Activated CD8-positive, alpha-beta memory T cell treated with anti-CD3 and anti-CD28 coated beads for 48 hours (primary cell): ENCODE measurements around the gene COL23A1.

Experiments used
- DNase-seq, 3 experiments: peaks; one replicate each; pipeline ENCODE4 v3.0.0-alpha.2; 2020; ENCODE audit warnings: low read depth in 2 of 3, low spot score in 2 of 3

COL23A1 gene

DNA sequence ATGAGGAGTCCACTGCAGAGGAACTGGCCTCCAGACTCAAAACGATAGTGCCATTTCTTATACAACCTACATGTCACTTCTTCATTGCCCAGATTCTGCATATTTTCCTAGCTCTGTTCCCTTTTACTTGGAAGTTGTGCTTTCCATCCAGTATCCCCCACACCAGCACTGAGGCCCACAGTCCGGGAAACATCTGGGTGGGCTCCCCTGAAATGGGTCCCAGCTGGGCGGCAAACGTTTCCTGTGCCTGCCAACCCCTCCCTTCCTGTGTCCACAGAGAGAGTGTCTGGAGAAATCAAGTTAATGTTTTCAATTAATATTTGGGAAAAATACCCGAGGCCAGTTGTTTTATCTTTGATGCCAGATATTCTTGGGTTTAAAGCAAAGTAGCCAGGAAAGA lies 111.8 kb downstream of the COL23A1 start:
- no peak for DNase-seq

DNA sequence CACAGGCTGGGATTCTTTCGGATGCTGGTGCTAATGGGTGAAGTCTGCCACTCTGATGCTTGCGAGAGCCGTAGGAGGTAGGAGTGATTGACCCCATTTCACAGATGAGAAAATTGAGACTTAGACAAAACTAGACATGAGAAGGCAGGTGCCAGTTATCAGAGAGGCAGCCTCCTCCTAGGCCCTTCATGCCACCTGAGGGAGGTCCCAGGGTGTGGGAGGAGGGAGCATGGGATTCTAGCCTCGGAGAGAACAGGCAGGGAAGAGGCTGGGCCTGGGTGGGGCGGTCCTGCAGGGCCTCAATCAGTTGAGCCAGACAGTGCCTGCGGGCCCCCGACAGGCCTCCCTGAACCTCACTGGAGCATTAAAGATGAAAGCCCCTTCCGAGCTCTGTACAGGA lies 112.4 kb downstream of the COL23A1 start:
- no peak for DNase-seq

DNA sequence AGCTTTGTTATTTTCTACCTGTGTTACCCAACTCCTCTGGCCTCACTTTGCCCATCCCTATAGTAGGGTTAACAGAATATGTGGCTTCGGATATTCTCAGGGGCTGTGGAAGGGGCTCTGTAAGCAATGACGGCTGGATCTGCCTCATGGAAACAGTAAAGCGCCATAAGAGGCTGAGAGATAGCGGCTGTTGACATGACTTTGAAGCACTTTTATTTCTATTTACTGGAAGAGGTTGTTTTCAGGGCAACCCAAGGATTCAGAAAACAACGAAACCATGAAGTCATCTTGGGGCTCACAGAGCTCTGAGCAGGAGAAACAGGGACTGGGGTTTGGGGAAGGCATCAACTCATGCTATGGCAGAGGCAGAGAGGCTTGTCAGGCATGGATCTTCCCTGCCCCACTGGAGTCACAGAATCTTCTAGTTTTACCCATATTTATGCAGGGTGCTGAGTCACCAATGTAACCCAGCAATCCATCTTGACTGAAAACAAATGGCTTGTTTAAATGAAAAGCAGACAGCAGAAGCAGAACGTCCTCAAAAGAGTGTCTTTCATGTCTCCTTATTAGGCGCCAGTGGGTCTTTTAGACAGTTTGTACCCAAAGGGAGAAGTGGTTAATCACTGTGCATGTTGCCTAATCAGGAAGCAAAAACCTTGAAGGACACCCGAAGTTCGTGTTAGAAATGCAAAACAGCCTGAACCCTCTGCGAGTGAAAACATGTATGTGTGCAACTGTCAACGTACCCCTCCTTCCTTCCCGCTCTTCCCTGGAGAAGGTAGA lies 113.0 kb downstream of the COL23A1 start:
- DNase-seq = no peak

DNA sequence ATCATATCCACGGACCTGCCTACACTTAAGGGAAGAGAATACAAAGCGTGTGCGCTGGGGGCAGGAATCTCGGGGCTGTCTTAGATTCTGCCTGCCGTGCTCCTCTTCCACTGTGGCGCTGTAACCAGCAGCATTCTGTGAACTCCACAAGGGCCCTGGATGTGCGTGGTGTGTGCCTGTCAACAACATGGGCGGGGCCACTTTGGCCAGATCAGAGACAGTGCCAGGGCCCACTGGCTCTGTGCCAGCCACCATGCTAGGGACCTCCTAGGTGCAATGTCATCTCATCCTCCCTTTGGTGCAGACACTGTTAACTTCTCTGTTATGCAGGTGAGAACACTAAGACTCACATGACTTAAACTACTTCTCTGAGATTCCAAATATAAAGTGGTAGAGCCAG lies 113.7 kb downstream of the COL23A1 start:
- DNase-seq = no peak

DNA sequence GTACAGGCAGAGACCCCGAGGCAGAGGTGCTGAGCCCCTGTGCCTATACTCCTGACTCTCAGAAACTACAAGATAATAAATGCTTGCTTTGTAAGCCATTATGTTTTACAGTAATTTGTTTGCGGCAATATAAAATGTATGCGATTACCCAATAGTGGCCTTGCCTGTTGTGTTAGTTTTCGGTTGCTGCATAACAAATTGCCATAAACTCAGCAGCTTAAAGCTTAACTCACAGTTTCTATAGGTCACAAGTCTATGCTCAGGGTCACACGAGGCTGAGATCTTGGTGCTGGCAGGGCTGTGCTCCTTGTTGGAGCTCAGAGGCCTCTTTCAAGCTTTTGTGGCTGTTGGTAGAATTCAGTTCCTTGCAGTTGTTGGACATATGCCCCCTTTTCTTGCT lies 114.8 kb downstream of the COL23A1 start:
- DNase-seq = no peak

DNA sequence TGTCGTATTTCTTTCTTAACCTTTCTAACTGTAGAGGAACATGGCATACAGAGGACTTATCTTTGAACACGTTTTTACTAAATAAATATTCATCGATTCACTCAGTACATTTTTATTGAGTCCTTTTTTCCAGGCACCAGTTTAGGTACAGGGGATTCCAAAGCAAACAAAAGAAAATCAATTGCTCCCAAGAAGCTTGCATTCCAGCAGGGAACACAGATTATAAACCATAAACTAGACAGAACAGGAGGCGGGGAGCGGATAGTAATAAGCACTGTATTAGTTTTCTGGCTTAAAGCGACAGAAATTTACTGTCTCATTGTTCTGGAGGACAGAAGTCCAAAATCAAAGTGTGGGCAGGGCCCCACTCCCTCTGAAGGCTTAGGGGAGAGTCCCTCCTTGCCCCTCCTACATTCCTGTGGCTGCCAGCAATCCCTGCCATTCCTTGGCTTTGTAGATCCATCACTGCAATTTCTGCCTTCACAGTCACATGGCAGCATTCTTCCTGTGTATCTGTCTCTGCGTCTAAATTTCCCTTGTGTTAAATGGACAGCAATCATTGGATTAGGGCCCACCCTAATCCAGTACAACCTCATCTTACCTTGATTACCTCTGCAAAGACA lies 115.5 kb downstream of the COL23A1 start:
- no peak for DNase-seq

DNA sequence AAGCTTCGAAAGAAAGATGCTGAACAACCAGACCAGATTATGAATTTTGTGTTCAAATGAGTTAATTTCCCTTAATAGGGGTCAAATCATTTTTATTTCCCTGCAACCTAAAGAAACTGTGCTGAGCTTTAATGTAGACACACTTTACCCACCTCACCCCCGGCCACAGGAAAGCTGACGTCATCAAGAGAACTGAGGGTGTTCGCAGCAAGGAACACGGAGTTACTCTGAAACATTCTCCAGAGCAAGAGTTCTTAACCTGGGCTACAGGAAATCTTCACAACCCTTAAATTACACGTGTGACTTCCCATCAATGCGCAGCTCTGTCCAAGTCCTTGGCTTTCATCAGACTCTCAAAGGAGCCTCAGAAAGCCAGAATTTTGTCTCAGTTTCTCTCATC lies 116.3 kb downstream of the COL23A1 start:
- DNase-seq = no peak

DNA sequence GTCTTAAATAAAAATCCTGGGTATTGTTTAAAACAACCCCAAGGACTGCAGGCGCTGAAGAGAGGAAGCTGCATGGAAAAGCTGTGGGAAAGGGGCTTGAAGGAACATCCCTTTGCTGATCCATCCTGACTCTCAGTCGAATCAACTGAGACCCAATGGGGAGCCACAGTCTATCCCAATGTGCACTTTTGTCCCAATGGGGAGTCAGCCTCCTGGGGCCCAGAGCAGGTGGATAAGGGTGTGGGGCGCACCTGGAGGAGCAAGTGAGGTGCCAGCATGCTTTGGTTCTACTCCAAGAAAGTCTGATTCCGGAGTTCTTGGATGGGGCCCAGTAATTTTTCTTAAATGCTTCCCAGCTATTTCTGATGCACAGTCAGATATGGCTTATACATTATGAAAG lies 118.1 kb downstream of the COL23A1 start:
- no peak for DNase-seq

DNA sequence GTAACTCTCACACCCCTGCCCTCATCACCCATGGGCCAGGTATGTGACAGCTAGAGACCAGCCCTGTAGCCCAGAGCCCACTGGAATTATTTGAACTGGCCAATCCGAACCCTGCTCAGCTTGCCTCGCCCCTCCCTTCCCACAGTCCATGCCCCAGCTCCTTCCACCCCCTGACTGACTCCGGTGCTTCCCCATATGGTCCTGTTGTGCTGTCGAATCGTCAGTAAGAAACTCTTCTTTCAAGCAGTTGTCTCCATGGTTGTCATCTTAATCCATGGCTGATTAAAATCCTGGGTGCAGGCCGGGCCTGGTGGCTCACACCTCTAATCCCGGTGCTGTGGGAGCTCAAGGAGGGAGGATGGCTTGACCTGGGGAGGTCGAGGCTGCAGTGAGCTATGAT lies 118.5 kb downstream of the COL23A1 start:
- DNase-seq = no peak

DNA sequence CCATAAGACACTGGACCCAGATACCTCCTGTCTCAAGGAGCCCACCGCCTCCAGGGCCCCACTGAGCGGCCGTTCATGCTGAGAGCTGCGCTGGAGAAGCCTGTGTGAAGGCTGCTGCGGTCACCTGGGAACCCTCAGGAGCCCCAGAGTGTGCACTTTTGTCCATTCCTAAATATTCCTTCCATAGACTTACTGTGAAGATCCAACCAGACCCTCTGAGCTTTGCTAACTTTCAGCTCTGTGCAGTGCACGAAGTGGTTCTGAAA lies 119.5 kb downstream of the COL23A1 start:
- DNase-seq = no peak

DNA sequence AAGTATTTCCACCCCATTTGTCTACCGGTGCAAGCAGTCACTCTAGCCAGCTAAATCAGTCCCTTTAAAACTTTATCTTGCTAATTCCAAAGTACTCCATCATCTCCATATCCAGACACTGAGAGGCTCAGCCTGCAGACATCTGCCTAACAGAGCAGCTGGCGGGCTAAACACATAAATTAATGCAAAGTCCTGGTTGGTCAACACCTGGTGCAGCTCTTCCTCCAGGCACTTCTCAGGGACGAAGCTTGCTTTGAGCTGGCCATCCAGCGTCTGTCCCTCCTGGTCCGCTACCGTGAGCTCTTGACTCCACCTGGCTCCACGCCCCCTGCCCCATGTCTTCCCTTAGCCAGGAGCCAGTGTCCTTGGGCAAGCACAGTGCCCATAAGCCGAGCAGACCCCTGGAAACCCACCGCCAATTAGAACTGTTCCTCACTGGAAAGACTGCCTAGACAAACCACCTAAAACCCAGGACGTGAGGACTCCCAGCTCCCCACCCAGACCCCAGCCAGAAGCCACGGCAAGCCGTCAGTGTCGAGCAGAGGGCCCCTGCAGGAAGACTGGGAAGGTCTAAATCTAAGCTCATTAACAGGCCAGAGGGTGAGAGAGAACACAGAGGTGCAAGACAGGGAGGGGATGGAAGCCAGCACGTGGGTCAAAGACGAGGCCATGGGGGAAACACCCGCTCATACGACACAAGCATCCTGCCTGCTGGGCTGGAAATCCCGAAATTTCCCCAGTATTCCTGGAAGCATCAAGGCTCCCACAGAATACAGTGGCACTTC lies 120.0 kb downstream of the COL23A1 start:
- no peak for DNase-seq

DNA sequence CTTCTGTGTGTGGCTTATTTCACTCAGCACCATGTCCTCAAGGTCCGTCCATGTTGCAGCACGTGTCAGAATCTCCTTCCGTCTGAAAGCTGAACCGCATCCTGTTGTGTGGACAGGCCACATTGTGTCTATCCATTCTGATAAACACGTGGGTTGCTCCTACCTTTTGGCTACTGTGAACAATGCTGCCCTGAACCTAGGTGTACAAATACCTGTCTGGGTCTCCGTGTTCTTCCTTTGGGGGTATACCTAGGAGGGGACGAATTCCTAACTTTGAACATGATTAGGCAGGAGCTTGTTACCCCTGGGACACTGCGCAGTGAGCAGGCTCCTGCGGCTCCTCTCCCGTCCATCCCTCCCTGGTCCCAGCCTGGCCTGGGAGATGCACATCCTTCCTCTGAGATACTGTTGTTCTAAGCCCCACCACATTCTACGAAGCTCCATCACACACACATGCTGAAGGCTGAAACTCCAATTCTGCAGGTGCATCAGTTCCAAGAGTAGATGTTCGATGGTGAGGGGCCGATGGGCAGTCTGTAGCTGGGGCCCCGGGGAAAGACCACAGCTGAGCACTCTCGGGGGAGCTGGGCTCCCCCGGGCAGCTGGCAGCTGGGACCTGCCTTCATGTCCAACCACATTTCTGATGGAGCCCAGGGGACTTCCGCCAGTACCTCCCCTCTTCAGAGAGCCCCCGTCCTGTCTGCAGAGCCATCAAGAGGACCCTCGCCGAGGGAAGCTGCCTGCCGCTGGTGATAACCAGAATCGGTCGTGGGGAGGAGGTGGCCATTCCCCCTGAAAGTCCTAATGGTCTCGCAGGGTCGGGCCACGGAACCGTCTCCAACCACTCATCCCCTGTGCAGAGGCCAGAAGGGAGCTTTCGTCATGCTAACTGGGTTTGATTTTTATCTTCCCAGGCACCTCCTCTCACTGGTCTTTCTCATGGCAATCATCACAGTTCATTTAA lies 120.9 kb downstream of the COL23A1 start:
- no peak for DNase-seq

DNA sequence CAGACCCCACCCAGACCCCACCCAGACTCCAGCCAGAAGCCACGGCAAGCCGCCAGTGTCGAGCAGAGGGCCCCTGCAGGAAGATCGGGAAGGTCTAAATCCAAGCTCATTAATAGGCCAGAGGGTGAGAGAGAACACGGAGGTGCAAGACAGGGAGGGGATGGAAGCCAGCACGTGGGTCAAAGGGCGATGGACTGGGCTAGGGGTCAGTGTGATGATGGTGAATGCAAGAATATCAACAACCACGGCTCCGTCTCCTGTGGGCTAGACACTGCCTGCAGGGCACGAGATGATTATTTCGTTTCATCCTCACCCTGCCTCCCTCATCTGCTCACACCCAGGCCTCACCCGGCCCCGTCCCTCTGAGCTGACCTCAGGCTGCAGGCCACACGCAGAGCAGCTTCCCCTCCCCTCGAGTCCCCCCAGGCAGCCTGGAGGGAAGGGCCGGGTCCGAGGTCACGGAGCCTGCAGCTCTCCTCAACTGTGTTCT lies 122.0 kb downstream of the COL23A1 start:
- no peak for DNase-seq

DNA sequence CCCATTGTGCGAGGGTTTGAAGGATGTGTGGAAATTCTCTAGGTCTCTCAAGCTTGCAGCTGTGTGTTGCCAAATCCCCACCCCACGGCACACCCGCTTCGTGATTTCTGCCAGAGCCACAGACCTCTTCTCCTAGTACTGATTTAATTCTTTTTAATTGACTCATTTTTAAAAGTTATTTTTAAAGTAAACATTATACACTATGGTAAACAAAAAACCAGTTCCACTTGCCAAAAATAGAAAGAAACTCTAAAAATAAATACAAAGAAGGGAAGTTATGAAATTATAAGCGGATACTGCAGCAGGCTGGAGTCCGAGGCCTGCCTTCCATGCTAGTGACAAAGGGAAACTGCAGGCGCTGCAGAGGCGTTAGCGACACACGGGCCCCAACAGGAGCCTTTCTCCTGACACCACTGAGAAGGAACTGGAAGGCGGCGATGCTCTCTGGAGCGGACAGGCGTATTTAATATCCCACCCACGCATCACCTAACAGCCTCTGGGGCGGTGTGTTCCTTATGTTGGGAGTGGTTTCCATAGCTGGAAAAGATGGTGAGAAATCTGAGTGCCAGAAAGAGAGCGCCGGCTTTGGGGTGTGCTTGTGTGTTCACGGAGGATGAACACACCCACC lies 122.5 kb downstream of the COL23A1 start:
- no peak for DNase-seq

DNA sequence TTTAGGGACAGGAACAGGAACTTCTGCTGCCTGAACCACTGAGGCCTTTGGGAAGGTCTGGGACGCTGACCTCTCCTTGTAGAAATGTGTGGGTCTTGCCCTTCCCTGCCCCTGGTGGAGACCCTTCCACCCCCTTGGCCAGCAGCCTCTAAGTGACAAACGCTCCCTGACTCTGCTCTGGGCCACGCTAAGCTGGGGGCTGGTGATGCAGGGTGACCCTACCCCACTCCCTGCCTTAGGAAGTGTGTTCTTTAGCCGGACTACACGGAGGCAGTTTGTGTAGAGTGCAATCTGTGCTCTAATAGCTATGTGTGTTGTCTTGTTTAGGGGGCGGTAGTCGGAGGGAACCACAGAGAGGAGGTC lies 123.0 kb downstream of the COL23A1 start:
- no peak for DNase-seq

DNA sequence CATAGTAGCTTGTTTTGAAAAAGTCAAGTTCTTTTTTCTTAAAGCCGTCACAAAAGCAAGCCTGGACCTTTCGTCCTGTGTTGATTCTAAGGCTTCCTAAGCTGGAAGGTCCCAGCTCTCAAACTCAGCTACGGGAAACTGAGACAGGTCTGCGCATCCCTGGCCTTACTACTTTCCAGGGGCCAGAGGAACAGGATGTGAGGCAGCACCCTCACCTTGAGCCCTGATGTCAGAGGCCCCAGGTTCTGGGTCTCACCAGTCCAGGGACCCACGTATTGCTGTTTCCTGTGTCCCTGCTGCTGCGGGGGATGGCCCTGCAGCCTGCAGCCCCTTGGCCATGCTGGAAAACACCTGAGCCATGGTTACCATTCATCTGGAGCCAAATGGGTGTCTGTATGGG lies 123.9 kb downstream of the COL23A1 start:
- no peak for DNase-seq

DNA sequence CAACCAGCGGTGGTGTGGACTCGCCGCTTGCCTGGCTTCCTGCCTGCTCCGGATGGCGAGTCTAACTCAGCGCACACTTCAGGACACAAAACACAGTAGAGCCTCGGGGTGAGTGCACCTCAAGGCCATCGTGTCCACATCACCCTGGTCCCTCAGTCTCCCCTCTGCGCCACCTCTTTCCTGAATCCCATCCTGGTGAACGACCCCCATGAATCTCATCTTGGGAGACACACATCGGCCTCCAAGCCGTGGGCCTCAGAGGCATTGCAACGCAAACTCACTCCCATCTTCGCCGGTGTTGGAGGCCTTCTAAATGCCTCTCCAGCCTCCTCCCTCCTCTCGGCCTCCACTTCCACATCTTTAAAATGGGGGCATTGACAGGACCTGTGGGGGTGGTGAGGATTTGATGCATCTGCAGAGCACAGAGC lies 124.3 kb downstream of the COL23A1 start:
- no peak for DNase-seq

DNA sequence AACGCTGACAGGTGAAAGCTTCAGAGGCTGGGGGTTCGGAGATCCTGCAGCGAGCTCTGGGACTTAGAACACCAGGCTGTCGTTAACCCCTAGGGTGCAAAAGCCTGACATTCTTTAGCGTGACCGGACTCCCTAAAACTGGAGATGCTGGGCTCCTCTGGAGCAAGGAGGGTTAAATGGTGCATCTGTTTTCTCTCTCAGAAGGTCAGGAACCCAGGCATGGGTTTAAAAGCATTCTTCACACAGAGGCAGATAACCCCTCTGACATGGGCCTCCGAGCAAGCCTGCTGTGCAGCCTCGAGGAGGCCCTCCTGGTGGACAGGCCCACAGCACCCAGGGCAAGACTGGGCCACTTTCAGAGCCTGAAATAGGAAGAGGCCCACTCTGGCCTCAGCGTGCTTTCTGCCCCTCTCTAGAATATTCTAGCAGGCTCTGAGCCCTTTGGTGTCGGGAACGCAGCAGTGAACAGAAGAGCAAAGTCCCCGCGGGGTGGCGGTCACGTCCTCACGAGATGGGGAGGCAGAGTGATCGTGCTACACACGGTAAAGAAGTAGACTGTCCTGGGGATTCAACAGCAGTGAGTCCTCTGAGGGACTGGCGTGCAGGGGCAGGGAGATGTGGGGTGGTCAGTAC lies 124.8 kb downstream of the COL23A1 start:
- DNase-seq = no peak

DNA sequence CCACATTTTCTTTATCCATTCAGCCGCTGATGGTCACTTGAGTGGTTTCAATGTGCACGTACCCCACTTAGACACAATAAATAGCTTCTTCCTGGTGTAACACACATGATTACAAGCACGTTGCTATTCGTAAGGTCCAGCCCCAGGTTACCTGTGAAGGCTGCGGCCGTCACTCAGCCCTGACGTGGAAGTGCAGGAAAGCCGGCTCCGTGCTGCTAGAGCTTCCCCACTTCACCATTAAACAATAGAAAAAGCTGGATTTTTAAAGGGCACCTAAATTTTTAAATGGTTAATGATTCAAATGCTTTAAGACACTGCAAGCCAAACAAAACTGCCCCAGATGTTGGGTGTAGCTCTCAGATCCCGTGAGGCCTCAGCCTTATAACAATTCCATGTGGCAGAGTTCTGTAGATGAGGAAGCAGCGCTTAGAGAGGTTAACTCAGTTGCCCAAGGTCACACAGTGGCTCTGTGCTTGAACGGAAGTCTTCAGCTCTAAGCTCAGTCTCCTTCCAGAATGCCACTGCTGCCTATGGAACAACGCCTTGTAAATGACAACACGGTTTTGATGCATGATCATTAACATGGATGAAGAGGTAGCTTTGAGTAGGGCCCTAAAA lies 125.7 kb downstream of the COL23A1 start:
- DNase-seq = no peak
